GM18502 (cell line): ENCODE measurements around the gene PTPN23.
A peak's percentile ranks its signal among the peaks of the same experiment; 100 is the strongest.

ENCODE experiments used
- ATAC-seq: cut with Tn5 transposase; IDR thresholded peaks from one replicate; pipeline ENCODE4 v1.9.1; 2021; ENCODE audit warnings: mild to moderate bottlenecking; ENCODE audit not compliant: unreplicated experiment, poor library complexity

The PTPN23 gene

DNA sequence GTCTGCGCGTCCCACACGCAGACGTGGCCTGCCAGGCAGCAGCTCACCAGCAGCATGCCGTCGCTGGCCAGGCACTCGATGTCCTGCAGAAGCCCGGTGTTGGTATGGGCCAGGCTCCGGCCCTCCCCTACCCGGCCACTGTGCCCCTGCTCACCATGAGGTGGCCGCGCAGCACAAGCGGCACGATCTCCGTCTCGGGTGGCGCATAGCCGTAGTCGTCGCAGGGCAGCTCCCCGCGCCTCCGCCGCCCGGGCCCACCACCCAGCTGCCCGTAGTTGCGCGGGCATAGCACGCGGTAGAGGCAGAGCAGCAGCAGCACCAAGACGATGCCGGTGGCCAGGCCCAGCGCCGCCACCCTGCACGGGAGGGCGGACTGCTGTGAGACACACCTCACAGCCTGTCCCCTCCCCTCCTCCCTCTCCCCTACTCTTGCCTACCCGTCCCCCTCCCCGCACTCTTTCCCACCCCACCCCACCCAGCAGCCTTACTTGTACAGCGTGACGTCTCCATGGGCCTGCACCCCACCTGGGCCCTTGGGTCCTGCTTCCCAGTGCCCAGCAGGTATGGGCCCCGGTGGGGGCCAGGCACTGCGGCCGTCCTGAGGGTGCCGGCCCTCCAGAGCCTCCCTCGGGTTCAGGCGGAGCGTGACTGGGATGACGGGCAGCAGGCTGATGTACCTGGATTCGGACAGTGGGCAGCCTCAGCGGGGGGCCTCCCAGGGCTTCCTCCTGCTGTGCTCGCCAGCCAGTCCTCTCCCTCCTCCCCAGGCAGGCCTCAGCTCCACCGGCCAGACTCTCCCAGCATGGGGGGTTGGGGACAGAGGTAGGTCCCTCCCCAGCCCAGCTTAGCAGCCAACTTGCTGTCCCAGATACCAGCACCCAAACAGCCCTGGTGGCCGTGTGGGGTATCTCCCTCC lies 37.6 kb downstream of the PTPN23 start:
- no peak for ATAC-seq

- no peak for ATAC-seq
Measured at GRCh38 chr3:47419083-47420043, 38.5 kb downstream of the PTPN23 start.

- ATAC-seq: no peak
Measured at GRCh38 chr3:47420044-47420430, 39.2 kb downstream of the PTPN23 start.

GRCh38 chr3:47420511-47421484 lies 40.0 kb downstream of the PTPN23 start:
- ATAC-seq: peak; percentile 77

GRCh38 chr3:47421741-47422649 lies 41.2 kb downstream of the PTPN23 start:
- no peak for ATAC-seq

DNA sequence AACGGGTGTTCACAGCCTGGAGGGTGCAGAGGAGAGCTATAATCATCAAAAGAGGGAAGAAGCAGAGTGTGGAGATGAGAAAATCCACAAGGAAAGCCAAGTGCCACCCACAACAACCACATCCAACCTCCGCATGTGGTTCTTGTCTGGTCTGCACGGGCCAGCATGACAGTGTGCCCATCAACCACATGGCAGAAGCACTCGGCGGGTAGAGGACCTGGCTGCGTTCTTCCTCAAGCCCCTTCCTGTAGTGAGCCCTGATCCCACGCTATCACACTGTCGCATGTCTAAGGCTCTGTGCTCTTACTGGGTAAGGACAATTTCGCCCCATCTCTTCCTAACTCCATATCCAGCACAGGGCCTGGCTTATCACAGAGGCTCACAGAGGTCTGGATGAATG lies 41.9 kb downstream of the PTPN23 start:
- no peak for ATAC-seq

GRCh38 chr3:47423548-47424145 lies 42.8 kb downstream of the PTPN23 start:
- ATAC-seq: no peak

- ATAC-seq: no peak
Measured at GRCh38 chr3:47424434-47425382, 43.9 kb downstream of the PTPN23 start.

GRCh38 chr3:47425383-47425778 lies 44.6 kb downstream of the PTPN23 start:
- no peak for ATAC-seq

DNA sequence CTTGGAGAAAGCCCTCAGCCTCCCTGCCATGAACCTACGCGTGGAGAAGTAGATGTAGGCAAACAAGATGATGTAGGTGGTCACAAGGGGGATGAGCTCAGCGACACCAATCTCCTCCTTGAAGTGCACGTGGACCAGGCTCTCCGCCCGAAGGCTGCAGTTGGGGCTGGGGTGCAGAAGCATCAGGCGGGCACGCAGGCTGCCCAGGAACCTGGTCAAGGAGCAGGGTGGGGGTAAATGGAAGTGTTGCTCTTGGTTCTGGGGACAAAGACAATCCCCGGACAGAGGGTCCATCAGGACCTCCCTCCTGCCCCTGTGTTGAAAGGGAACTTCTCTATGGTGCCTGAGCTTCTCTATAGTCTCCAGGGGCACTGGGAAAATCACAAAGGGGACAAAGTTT lies 45.1 kb downstream of the PTPN23 start:
- no peak for ATAC-seq

GRCh38 chr3:47427866-47428265 lies 47.0 kb downstream of the PTPN23 start:
- ATAC-seq: no peak

- no peak for ATAC-seq
Measured at GRCh38 chr3:47428662-47429061, 47.8 kb downstream of the PTPN23 start.

DNA sequence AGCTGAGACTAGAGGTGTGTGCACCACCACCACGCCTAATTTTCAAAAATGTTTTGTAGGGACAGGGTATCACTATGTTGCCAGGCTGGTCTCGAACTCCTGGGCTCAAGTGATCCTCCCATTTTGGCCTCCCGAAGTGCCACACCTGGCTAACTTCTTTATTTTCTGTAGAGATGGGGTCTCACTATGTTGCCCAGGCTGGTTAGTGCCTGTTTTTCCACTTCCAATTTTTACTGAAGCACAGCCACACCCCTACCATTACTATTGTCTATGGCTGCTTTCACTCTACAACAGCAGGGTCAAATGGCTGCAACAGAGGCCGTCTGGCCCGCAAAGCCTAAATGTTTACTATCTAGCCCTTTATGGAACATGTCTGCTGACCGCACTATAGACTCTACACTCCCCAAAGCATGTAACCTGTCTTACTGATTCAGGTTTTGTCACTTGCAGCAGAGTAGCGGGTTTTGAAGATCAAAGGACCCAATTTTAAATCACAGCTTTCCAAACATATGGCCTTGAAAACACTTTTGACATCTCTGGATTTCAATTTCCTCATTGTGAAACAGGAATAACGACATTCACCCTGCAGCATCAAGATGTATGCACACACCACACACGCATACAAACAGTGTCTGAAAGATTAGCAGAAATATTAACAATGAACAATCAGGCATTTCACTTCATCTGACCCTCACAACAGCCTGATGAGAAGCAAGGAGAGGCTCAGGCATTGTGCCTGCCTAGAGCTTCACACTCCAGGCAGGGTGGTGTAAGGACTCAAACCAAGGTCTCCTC lies 48.9 kb downstream of the PTPN23 start:
- ATAC-seq: no peak

GRCh38 chr3:47430606-47431005 lies 49.8 kb downstream of the PTPN23 start:
- no peak for ATAC-seq

DNA sequence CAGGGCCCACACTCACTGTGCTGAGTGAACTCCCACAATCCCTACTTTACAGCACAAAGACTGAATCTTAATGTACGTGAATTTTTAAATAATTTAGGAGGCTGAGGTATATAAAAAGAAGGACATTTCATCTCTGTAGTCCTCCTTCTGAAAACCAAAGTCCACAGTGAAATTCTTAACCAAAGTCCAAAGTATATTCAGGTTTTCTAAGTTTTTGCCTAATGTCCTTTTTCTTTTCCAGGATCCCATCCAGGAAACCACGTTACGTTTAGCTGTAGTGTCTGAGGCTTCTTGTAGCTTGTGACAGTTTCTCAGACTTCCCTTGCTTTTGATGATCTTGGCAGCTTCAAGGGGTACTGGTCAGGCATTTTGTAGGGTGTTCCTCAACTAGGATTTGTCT lies 50.4 kb downstream of the PTPN23 start:
- ATAC-seq: no peak

- no peak for ATAC-seq
Measured at GRCh38 chr3:47432673-47433072, 51.9 kb downstream of the PTPN23 start.

GRCh38 chr3:47433796-47434195 lies 53.0 kb downstream of the PTPN23 start:
- ATAC-seq: no peak
